Activated CD4-positive, alpha-beta T cell treated with anti-CD3 and anti-CD28 coated beads, Interleukin-2, amount 10 ng/mL, durations not matched to agents 24 days and 14 days (primary cell): ENCODE results near the gene ZNF787. TPM values are rescaled to one million over a fixed set of nuclear protein-coding genes. Genes with fewer than 3 reads are reported as not detected.
"Not testable (repeated sequence)": the region's sequence is repeated elsewhere in the genome, so short reads cannot be mapped to it uniquely, and the experiment has no call there.

Source experiments
- DNase-seq: peaks from one replicate; pipeline ENCODE4 v3.0.0; 2022
- H3K27ac Mint-ChIP-seq: one replicate; pipeline ENCODE4 v1.8.0; 2022; ENCODE audit warnings: mild to moderate bottlenecking, mixed read lengths
- H3K27me3 Mint-ChIP-seq: one replicate; pipeline ENCODE4 v1.8.0; 2022; ENCODE audit warnings: mixed read lengths
- H3K36me3 Mint-ChIP-seq: one replicate; pipeline ENCODE4 v1.8.0; 2022; ENCODE audit warnings: low read depth, mild to moderate bottlenecking, mixed read lengths
- H3K4me1 Mint-ChIP-seq: one replicate; pipeline ENCODE4 v1.8.0; 2021; ENCODE audit warnings: mixed read lengths
- H3K4me3 Mint-ChIP-seq: one replicate; pipeline ENCODE4 v1.8.0; 2022; ENCODE audit warnings: mild to moderate bottlenecking, moderate library complexity, mixed read lengths
- H3K9me3 Mint-ChIP-seq: one replicate; pipeline ENCODE4 v1.8.0; 2021; ENCODE audit warnings: mixed read lengths
- intact Hi-C: fragments of 100-400 bp; cut with micrococcal nuclease; formaldehyde crosslinking; loops from one replicate; pipeline ENCODE4 v1.15.1; 2023
- total RNA-seq: library from RNA; stranded (reverse); gene quantifications from 2 replicates; pipeline ENCODE4 v1.2.3, GENCODE V29; 2022

ZNF787 gene
- total RNA-seq, 1 donor from 2014 or later: 36.4 TPM

DNA sequence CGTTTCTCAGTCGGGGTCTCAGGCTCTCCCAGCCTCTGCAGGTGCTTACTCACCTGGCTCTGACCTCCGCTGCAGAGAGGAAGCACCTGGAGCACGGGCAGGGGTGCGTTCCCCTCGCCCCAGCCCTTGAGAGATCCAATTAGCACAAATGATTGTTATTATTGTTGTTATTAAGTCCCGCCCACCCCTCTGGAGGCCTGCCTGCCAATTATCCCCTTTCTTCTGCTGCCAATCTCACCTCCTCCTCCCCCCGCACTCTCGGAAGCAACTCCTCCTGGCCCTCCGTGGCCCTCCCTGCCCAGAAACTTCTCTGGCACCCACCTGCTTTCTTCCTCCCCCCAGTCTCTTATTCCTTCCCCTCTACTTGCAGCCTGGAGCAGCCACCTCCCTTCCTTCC is 8.8 kb downstream of the ZNF787 start:
- intact Hi-C loops: loop anchor here (10.0 kb wide), 1 partner anchor 52 kb away; no protein-coding TSS in a partner anchor
- H3K4me3 Mint-ChIP-seq: peak overlapping the region; percentile 51
- no peak for DNase-seq
- H3K36me3 Mint-ChIP-seq: peaks cover 12% of the 10 kb centered on the region
- H3K9me3 Mint-ChIP-seq: no peaks in the 10 kb centered on the region
- peak overlapping the region; percentile 65 for H3K27ac Mint-ChIP-seq
- no peaks in the 10 kb centered on the region for H3K27me3 Mint-ChIP-seq
- H3K4me1 Mint-ChIP-seq: peaks cover 32% of the 10 kb centered on the region

DNA sequence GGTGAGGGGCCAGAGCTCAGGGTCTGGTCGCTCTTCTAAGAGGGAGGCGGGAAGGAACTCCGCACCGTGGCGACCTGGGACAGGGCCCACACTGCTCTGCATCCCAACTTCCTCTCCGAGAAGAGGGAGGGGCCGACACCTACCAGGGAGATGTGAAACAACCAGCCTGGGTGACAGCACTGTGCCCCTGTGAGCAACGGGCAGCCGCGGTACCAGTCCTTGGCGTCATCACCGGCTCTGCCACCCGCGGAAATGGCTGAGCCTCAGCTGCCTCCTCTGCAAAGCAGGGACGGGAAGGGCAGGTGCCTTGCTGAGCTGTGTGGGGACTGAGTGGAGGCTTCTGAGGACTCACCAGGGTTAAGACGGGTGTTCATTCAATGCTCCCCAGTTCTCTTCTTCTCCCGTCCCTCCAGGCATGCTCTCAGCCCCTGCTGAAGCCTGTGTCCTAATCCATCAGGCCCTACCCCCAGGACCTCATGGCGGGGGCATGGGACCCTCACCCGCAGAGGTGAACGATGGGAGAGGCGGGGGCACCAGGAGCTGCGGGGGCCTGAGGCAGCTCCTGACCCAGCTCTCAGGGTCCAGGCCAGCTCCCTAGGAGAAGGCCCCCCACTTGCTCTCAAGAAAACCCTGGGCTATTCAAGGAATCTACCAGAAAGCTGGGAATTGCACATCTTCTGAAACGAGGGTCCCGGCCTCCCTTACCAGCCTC is 9.3 kb downstream of the ZNF787 start:
- H3K36me3 Mint-ChIP-seq: peaks cover 12% of the 10 kb centered on the region
- peak overlapping the region; percentile 32 for H3K4me3 Mint-ChIP-seq
- peaks cover 32% of the 10 kb centered on the region for H3K4me1 Mint-ChIP-seq
- peak; percentile 72 for DNase-seq
- H3K27ac Mint-ChIP-seq: peak overlapping the region; percentile 65
- intact Hi-C loops: loop anchor here (10.0 kb wide), 1 partner anchor 53 kb away; no protein-coding TSS in a partner anchor
- no peaks in the 10 kb centered on the region for H3K27me3 Mint-ChIP-seq
- no peaks in the 10 kb centered on the region for H3K9me3 Mint-ChIP-seq

DNA sequence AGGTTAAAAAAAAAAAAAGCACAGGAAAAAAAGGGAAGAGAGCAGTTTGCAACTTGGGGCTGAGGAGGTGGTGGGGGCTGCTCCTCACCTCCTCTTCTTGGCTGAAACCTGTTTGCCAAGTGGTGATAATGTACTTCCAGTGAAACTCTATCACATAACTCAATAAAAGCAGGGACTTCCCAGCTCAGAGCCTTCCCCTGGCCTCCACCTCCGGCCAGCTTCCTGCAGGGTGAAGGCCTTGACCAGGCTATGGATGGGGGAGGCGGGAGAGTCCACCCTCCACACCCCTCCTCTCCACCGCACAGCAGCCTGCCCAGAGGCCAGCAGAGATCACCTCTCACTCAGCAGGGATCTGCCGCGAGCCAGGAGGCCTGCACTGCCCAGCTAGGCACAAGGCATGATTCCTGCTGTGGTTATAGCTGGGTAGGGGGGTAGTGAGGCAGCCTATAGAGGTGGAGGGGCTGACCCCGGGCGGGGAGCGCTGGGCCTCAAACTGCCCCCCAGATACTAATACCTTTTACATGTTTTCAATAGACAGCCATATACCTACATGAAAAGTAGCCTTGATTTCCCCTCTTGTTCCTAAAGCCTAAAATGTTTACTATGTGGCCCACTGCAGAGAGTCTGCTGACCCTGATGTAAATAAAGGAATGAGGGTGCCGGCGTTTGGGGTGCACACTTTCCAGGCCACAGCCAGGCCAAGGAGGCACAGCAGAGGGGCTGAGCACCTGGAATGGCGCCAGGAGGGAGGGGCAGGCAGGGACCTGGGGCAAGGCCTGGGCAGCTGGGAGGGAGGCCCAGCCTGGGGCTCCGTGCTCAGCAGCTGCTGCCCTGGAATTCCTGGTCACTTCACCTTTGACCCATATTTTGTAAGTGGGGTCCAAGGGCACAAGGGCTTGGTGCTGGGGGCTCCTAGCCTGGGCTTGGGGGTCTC is 10.3 kb downstream of the ZNF787 start:
- peaks cover 36% of the 10 kb centered on the region for H3K4me1 Mint-ChIP-seq
- intact Hi-C loops: loop anchor here (10.0 kb wide), 1 partner anchor 54 kb away; no protein-coding TSS in a partner anchor
- no peak overlapping the region for H3K4me3 Mint-ChIP-seq
- H3K9me3 Mint-ChIP-seq: no peaks in the 10 kb centered on the region
- DNase-seq: no peak
- H3K36me3 Mint-ChIP-seq: peaks cover 15% of the 10 kb centered on the region
- no peak overlapping the region for H3K27ac Mint-ChIP-seq
- H3K27me3 Mint-ChIP-seq: no peaks in the 10 kb centered on the region

DNA sequence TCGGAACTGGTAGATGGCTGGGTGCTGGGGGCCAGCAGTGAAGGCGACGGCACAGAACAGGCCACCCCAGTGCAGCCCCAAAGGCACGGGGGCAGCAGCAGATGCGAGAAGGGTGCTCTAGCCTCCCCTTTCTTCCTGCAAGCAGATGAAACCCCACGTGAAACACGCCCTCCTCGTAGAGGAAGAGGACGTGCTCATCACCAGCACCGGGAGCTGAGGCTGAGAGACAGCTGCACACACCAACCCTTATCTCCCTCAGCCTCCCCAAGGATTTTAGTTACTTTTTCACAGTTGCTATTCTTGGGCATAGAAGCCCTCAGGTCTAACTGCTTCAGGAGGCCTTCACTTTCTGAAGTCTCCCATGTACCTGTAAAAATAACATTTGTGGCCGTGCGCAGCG is 11.9 kb downstream of the ZNF787 start:
- Mint-ChIP-seq H3K4me3 (no peak overlapping the region), H3K27me3 (no peaks in the 10 kb centered on the region), H3K9me3 (no peaks in the 10 kb centered on the region), H3K27ac (no peak overlapping the region), H3K36me3 (peaks cover 11% of the 10 kb centered on the region), H3K4me1 (peaks cover 37% of the 10 kb centered on the region)
- no peak for DNase-seq
- intact Hi-C loops: no loop called here

DNA sequence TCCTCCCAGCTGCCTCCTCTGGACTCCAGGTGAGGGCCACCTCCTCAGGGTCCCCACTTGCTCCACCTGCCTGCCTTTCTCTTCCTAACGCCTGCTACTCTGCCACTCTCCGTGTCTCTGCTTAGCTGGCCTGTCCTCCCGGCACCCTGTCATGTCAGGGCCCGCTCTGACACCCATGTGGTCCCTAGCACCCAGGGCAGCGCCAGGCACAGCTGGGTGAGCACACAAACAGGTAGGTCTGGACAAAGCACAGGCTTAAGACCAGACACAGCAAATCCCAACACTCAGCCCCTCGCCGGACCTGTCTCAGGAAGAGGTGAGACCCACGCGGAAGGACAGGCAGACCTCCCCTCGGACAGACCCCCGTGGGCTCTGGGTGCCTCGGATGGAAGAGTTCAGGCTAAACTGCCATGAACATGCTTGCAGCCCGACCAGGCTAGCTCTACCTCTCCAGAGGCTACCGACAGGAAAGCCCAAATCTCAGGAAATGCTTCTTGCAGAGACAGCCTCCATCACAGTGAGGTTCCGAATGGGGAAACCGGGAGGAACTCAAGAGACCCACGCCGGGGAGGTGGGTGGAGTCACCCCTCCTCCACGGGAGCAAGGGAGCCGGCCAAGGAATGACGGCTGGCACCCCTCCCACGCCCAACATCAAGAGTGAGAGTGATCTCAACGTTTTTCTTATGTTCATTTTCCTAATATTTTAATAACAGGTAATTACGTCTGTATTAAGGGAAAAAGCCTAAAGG is 12.5 kb downstream of the ZNF787 start:
- H3K4me1 Mint-ChIP-seq: peaks cover 35% of the 10 kb centered on the region
- H3K4me3 Mint-ChIP-seq: no peak overlapping the region
- DNase-seq: no peak
- H3K27me3 Mint-ChIP-seq: no peaks in the 10 kb centered on the region
- intact Hi-C loops: no loop called here
- peak overlapping the region; percentile 53 for H3K27ac Mint-ChIP-seq
- peaks cover 11% of the 10 kb centered on the region for H3K36me3 Mint-ChIP-seq
- H3K9me3 Mint-ChIP-seq: no peaks in the 10 kb centered on the region

DNA sequence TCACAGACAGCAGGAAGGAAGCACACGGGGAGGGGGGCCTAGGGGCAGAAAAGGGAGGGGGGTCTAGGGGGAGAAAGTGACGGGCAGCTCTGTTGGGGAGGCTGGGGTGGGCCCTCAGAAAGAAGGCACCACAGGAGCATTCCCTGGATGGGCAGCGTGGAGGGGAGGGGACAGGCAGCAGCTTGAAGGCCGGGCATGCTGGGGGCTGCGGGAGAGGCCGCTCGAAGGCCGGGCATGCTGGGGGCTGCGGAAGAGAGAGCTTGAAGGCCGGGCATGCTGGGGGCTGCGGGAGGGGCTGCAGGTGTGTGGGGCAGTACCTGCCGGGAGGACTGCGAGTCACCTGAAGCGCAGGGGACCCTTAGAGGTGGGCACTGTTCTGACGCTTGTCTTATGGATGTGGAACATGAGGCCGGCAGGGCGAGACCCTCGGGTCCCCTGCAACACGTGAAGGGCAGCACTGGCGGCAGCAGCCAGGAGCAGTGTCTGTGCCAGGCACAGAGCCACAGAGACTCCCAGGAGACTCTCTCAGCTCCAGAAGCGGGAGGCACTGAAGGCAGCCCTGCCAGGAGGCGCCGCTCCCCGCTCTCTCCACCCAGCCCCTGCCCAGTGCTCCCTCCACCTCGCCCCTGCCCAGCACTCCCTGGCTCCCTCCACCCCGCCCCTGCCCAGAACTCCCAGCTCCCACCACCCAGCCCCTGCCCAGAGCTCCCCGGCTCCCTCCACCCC is 13.3 kb downstream of the ZNF787 start:
- intact Hi-C loops: no loop called here
- H3K4me3 Mint-ChIP-seq: no peak overlapping the region
- peaks cover 28% of the 10 kb centered on the region for H3K4me1 Mint-ChIP-seq
- DNase-seq: no peak
- H3K36me3 Mint-ChIP-seq: peaks cover 7% of the 10 kb centered on the region
- H3K9me3 Mint-ChIP-seq: no peaks in the 10 kb centered on the region
- no peaks in the 10 kb centered on the region for H3K27me3 Mint-ChIP-seq
- H3K27ac Mint-ChIP-seq: no peak overlapping the region

DNA sequence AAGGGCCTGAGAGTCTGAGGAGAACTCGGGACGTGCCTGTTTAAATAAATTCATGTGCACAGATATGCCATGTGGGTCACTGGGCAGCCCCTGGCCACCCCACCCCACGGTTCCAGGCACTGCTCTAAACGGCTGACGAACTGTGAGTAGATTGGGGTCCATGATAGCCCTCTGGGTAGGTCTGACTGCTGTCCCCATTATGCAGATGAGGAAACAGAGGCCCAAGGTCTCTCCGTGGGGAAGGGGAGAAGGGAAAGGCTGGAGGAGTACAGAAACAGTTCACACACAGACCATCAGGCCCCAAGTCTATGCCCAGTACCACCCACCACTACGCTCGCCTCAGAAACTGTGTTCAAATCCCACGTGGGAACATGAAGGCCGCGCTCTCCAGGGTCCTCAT is 14.1 kb downstream of the ZNF787 start:
- peaks cover 23% of the 10 kb centered on the region for H3K4me1 Mint-ChIP-seq
- H3K9me3 Mint-ChIP-seq: no peaks in the 10 kb centered on the region
- H3K36me3 Mint-ChIP-seq: peaks cover 3% of the 10 kb centered on the region
- DNase-seq: no peak
- H3K4me3 Mint-ChIP-seq: no peak overlapping the region
- no peaks in the 10 kb centered on the region for H3K27me3 Mint-ChIP-seq
- no peak overlapping the region for H3K27ac Mint-ChIP-seq
- intact Hi-C loops: no loop called here

DNA sequence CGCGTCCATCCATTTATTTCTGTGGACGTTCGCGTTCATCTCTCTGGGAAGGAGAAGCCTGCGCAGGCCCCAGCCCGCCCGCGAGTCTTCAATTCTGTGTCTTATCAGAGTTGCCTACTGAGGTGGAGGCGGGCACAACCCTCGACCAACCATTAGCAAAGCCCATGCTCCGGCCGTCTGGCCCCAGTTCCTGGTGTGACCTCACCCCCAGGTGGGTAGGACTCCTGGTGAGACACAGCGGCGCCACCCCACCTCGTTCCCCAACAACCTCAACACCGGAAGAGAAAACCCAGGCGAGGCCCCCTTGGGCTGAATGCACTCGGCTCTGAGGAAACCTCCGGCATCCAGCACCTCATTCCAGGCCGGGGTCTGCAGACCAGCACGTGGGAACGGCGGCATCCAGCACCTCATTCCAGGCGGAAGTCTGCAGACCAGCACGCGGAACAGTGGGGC is 14.7 kb downstream of the ZNF787 start:
- DNase-seq: no peak
- H3K4me1 Mint-ChIP-seq: peaks cover 18% of the 10 kb centered on the region
- H3K27ac Mint-ChIP-seq: peak overlapping the region; percentile 66
- H3K9me3 Mint-ChIP-seq: no peaks in the 10 kb centered on the region
- H3K36me3 Mint-ChIP-seq: peaks cover 6% of the 10 kb centered on the region
- intact Hi-C loops: no loop called here
- no peaks in the 10 kb centered on the region for H3K27me3 Mint-ChIP-seq
- H3K4me3 Mint-ChIP-seq: peak overlapping the region; percentile 51

DNA sequence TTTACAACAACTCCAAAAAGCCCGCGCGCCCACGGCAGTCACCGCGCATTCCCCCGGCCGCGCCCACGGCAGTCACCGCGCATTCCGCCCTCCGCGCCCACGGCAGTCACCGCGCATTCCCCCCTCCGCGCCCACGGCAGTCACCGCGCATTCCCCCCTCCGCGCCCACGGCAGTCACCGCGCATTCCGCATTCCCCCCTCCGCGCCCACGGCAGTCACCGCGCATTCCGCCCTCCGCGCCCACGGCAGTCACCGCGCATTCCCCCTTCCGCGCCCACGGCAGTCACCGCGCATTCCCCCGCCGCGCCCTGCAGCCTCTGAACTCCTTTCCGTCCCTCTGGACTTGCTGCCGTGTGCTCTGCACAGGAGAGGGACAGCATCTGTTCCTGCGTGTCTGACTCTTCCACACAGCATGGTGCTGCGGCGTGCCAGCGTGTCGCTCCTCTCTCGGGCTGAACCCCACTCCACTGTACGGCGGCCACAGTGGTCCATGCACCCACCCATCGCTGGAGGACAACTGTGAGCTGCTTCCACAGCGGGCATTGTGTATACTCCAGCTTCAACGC is 15.2 kb downstream of the ZNF787 start:
- intact Hi-C loops, H3K36me3 Mint-ChIP-seq, DNase-seq, H3K9me3 Mint-ChIP-seq, H3K27me3 Mint-ChIP-seq: not testable (repeated sequence)
- H3K4me3 Mint-ChIP-seq: peak overlapping the region; percentile 51
- peaks cover 18% of the 10 kb centered on the region for H3K4me1 Mint-ChIP-seq
- peak overlapping the region; percentile 66 for H3K27ac Mint-ChIP-seq

DNA sequence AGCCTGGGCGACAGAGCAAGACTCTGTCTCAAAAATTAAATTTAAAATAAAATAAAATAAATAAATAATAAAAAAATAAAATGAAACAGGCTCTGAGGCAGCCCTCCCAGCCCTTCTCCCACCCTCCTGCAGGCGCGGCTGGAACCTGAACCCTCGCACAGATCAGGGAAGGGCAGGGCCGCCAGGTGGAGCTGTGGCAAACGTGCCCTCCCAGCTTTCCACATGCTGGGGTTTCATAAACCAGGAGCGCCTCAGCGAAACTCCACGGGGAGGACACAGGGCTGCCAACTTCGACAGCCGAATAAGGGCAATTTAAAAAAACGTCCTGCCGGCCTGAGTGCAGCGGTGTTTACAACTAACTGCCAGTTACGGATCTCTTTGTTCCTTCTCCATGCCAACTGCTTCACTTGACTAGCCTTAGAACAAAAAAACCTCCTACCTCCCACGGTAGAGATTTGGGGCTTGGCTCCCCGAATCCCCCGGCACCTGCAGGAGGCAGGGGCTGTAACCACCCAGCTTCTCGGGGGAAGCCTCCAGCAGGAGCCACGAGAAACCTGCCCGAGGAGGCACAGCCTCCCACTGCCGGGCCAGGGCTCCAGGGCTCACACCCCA is 15.9 kb downstream of the ZNF787 start:
- Mint-ChIP-seq H3K4me1 (peaks cover 14% of the 10 kb centered on the region), H3K9me3 (no peaks in the 10 kb centered on the region), H3K27me3 (no peaks in the 10 kb centered on the region), H3K36me3 (peaks cover 10% of the 10 kb centered on the region), H3K27ac (peak overlapping the region; percentile 15), H3K4me3 (no peak overlapping the region)
- peak; percentile 86 for DNase-seq
- intact Hi-C loops: no loop called here

DNA sequence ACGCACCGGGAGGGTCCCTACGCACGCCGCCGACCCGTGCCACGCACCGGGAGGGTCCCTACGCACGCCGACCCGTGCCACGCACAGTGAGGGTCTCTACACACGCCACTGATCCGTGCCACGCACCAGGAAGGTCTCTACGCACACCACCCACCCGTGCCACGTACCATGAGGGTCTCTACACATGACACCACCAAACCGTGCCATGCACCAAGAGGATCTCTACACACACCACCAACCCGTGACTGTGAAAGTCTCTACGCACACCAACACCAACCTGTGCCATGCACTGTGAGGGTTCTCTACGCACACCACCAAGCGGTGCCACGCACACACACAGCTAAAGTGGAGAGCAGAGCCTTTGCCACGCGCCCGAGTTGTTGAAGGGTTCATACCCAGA is 16.7 kb downstream of the ZNF787 start:
- peaks cover 10% of the 10 kb centered on the region for H3K36me3 Mint-ChIP-seq
- no peak overlapping the region for H3K27ac Mint-ChIP-seq
- peaks cover 14% of the 10 kb centered on the region for H3K4me1 Mint-ChIP-seq
- intact Hi-C loops: no loop called here
- no peaks in the 10 kb centered on the region for H3K9me3 Mint-ChIP-seq
- H3K4me3 Mint-ChIP-seq: no peak overlapping the region
- DNase-seq: no peak
- H3K27me3 Mint-ChIP-seq: no peaks in the 10 kb centered on the region

DNA sequence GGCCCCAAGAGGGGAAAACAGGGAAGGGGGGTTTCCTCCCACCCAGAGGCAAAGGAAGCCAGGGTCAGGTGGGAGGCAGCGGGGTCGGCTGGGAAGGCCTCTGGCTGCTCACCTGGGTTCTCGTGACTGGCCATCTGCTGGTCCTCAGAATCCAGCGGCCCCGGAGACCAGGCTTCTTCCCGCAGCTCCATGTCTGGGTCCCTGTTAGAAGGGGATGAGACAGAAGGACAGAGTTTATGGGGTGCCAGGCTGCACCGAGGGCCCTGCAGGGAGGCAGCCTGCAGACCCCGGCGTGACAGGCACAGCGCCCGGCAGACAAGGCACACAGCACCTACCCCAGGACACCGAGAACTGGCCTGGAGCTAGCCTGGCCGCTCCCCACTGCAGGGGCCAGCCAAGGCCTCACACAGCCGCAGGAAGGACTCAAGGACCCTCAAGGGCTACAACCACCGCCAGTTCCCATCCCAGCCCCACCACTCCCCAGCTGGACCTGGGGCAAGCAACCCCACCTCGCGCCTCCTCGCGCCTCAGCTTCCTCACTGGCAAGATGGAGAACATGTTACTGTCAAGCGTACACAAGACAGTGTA is 18.0 kb downstream of the ZNF787 start:
- Mint-ChIP-seq H3K4me1 (peaks cover 12% of the 10 kb centered on the region), H3K4me3 (no peak overlapping the region), H3K9me3 (no peaks in the 10 kb centered on the region), H3K27ac (no peak overlapping the region), H3K27me3 (no peaks in the 10 kb centered on the region), H3K36me3 (peaks cover 10% of the 10 kb centered on the region)
- no peak for DNase-seq
- intact Hi-C loops: no loop called here
